ENCODE measurements around the gene GRK2. TPM values are rescaled to one million over a fixed set of nuclear protein-coding genes. Genes with fewer than 3 reads are reported as not detected.
"Not testable (repeated sequence)": the region's sequence is repeated elsewhere in the genome, so short reads cannot be mapped to it uniquely, and the experiment has no call there.

Gene GRK2
- polyA plus RNA-seq, 4 donors, result 45.6 to 65.0 (median 49.0) TPM

DNA sequence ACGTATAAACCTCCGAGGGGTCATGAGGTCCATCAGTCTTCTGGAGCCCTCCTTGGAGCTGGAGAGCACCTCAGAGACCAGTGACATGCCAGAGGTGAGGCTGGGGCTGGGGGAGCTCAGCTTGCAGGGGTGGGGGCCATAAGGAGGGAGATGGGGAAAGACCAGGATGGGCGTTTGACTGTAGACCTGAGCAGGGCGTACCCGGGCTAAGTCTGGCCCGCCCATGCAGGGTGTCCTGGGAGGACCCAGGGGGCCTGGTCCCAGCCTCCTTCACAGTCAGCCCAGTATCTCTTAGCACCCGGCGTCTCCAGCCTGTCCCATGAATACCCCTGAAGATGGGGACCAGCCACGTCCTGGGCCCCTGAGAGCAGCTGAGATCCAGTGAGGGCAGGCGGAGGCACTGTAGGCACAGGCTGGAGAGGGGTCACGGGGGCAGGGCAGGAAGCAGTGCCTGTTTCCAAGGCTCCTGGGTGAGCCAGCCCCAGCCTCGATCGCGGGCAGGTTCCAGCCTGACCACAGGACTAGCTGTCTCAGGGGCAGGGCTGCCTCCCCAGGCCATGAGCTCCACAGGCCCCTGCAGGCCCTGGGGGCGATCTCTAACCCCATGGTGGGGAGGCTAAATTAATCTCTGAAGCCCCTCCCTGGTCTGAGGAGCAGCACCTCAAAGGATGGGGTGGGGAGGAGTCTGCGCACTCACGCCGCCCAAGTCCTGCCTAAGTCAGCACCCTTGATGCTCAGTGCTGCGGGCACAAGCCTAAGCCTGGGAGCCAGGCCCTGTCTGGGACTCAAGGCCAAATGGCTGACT is 44.2 kb downstream of the GRK2 start:
- DNase-seq (ENCODE audit: low read depth in 4 of 4, low spot score in 3 of 4), result no peak

DNA sequence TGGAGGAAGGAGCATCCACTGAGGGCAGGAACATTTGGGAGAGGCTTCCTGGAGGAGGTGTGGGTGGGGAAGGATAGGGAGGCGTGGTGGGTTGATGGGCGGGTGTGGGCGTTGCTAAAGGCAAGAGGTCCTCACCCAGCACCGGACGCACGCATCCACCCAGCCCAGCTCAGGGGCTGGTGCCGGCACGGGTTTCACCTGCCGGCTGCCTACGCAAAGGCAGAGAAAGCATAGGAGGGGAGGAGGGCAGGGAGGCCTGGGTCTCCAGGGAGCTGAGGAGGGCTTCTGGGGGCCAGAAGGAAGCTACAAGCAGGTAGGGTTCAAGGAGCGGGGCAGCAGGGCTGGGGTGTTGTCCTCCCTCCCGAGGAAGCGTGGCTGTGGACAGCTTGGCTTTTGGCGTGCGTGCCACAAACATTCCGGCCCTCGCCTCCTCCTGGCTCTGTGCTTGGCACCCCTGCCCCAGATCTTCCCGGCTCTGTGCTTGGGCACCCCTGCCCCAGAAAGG is 44.8 kb downstream of the GRK2 start:
- no peak for DNase-seq (ENCODE audit: low read depth in 4 of 4, low spot score in 3 of 4)

DNA sequence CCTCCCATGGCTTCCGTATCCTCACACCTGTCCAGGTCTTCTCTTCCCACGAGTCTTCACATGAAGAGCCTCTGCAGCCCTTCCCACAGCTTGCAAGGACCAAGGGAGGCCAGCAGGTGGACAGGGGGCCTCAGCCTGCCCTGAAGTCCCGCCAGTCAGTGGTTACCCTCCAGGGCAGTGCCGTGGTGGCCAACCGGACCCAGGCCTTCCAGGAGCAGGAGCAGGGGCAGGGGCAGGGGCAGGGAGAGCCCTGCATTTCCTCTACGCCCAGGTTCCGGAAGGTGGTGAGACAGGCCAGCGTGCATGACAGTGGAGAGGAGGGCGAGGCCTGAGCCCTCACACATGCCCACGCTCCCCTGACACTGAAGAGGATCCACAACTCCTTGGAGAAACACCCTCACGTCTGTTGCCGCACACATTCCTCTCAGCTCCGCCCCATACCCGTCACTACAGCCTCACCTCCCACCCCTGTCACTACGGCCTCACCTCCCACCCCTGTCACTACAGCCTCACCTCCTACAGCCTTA is 45.3 kb downstream of the GRK2 start:
- DNase-seq (ENCODE audit: low read depth in 4 of 4, low spot score in 3 of 4), result no peak

DNA sequence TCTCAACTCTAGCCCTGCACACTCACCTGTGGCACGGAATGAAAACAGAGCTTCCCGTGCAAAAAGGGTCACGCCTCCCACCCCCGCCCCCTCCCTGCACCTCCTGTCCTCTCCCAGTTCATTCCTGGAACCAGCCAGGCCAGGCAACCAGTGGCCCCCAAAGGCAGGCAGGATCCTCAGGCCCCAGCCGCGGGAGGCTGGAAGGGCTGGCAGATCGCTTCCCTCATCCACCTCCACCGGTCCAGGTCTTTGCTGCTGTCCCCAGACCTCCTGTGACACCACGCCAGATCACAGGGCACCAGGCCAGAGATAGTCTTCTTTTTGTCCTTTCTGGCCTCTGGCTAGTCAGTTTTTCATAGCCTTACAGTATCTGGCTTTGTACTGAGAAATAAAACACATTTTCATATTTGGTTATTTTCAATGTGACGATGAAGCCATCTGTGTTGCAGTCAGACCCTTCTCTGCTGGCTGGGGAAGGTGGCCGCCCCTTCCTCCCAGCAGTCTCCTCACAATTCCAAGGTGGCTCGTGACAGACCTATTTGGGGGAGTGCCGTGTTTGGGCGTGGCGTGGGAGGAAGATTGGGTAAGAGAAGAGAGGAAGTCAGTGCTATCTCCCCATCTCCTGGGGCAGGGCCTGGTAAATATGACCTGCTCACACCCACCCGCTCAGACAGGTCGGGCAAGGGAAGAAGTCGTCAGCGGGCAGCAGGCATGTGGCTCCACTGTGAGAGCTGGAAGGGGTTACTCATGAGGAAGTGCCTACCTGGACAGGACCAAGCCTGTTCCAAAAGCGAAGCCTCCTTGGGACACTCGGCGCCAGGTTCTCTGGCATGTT is 46.1 kb downstream of the GRK2 start:
- no peak for DNase-seq (ENCODE audit: low read depth in 4 of 4, low spot score in 3 of 4)

DNA sequence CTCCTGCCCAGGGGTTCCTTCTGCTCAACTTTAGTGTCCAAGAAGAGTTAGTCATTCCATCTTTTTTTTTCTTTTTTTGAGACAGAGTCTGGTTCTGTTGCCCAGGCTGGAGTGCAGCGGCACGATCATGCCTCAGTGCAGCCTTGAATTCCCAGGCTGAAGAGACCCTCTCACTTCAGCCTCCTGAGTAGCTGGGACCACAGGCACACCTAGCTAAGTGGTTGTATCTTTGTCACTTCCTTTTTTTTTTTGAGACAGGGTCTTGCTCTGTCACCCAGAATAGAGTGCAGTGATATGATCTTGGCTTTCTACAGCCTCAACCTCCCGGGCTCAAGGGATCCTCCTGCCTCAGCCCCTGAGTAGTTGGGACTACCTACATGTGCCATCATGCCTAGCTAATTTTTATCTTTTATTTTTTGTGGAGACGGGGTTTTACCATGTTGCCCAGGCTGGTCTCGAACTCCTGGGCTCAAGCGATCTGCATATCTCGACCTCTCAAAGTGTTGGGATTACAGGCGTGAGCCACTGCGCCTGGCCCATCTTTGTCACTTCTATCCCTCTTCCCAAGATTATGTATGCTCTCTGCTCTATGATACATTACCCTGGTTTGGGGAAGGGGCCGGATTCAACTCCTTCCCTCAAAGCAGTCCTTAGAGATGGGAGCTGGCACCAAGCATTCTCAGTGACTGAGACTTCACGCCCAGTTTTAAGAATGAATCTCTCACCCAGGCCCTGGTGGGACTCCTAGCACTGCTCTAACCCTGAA is 47.0 kb downstream of the GRK2 start:
- no peak for DNase-seq (ENCODE audit: low read depth in 4 of 4, low spot score in 3 of 4)

DNA sequence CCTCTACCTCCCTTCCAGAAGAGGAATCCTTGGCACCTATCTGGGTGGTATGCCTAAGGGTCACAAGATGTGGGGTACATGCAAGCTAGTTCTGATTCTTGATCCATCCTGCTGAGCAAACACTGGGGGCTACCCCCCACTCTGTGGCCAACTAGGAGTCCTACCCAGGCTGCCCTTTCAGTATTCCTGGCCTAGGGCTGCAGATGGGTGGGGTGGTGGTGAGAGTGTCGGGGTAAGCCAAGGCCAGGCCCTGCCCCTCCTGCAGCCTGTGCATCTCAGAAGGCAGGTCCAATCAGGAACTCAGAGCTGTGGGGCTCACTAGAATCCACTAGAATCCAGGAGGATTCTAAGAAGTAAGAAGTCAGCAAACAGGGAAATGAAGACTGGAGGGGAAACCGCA is 47.9 kb downstream of the GRK2 start:
- DNase-seq (ENCODE audit: low read depth in 4 of 4, low spot score in 3 of 4), result no peak

DNA sequence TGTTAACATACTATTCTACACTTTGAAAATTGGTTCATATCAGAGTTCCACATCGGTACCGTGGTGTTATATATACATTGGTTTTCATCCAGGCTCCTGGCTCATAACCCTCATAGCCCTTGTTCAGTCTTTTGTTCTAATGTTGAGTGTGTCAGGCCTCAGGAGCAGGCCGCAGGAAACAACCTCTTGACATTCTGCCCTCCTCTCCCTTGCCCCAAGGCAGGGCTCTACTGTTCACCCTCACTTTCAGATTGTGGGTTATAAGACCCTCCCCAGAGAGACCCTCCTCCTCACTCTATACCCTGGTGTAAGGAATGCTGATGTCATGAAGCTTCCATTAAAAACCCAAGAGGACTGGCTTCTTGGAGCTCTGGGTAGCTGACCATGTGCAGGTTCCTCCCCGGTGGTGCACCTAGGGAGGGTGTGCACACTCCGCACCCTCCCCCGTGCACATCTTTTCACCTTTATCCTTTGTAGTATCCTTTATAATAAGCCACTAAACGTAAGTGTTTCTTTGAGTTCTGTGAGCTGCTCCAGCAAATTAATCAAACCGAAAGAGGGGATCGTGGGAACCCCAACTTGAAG is 49.1 kb downstream of the GRK2 start:
- no peak for DNase-seq (ENCODE audit: low read depth in 4 of 4, low spot score in 3 of 4)

DNA sequence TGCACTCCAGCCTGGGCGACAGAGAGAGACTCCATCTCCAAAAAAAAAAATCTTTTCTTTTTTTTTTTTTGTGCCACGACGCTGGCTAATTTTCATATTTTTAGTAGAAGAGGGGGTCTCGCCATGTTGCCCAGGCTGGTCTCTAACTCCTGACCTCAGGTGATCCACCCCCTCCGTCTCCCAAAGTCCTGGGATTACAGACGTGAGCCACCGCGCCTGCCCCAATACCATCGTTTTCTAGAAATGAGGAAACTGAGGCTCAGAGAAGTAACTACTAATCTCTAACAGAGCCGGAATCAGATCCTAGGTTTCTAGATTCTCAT is 50.6 kb downstream of the GRK2 start:
- no peak for DNase-seq (ENCODE audit: low read depth in 4 of 4, low spot score in 3 of 4)

DNA sequence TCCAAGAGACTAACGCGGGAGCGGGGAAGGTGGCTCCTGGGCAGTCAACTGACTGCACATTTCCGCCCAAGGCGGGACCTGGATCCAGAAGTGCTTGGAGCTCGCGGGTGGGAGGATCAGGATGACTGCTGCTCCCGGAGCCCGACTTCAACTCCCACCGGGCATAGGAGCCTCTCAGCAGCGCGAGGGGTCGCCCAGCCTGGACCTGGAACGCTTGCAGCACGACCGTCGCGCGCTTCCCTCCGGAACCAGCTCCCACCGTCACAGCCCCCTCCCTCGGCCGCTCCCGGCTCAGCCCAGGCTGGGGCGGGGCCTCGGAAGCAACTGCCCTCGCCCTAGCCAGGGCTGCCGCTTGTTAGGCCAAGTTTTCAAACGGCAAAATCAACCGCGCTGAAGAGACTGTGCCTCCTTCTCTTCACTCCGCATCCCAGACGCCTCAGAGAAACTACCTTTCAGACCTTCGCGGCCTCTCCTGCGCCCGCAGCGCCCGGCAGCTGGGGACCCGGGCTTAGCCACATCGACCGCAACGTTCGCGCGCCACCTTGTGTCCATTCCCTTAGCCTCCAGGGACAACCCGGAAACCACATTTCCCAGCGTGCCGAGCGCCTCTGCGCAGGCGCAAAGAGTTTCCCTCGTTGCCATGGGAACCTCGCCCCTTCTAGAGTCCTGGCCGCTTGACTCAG is 51.1 kb downstream of the GRK2 start:
- peak; percentile 96 to 98 (median 97) for DNase-seq (ENCODE audit: low read depth in 4 of 4, low spot score in 3 of 4)

DNA sequence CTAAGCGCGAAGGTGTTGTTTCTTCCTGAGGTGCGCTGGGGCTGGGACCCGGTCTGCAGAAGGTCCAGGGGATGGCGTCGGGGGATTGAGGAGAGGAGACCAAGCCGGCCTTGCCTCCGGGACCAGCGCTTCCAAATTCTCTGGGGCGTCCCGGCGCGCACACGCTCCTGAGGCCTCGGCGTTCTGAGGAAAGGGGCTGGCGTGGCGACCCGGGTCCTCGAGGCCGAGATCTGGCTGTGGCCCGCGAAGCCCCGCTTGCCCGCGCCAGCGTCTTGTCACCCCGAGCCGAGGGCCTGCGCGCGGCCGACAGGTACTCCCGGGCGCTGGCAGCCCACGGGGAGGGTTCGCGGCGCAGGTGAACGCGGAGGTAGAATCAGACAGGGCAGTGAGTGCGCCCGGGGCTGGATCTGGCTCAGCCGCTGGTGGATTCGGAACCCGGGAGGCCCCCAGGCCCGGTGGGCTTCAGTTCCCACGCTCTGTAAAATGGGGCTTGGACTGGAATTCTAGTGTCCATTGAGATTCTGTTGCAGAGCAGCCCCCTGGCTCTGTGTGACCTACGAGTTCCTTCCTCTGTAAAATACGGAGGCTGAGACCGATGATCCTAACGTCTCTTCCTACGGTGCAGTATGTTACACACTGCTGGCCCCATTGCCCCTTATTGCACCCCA is 51.7 kb downstream of the GRK2 start:
- no peak for DNase-seq (ENCODE audit: low read depth in 4 of 4, low spot score in 3 of 4)

DNA sequence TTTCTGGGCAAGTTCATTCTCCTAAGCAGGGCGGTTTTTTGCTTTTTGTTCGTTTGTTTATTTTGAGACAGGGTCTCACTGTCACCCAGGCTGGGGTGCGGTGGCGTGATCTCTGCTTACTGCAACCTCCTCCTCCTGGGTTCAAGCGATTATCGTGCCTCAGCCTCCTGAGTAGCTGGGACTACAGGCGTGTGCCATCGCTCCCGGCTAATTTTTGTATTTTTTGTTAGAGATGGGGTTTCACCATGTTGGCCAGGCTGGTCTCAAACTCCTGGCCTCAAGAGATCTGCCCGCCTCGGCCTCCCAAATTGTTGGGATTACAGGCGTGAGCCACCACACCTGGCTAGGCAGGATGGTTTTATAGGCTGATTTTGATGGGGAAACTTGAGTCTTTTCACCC is 52.6 kb downstream of the GRK2 start:
- DNase-seq (ENCODE audit: low read depth in 4 of 4, low spot score in 3 of 4), result not testable (repeated sequence)

DNA sequence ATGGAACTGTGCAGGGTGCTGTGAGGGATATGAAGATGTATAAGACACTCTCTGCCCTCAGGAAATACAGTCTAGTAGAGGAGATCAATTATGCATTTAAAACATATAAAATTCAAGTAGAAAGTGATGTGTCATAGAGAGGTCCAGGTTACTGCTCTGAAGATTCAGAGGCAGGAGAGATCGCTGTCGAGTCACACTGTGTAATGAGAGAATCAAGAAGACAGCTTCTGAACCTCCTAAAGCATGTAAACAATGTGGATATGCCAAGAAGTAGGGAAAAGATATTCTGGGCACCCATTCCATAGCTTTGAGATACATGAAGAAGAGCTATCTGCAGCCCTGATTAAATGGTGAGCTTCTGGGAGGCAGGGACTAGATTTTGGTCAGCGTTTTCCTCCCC is 53.7 kb downstream of the GRK2 start:
- no peak for DNase-seq (ENCODE audit: low read depth in 4 of 4, low spot score in 3 of 4)

DNA sequence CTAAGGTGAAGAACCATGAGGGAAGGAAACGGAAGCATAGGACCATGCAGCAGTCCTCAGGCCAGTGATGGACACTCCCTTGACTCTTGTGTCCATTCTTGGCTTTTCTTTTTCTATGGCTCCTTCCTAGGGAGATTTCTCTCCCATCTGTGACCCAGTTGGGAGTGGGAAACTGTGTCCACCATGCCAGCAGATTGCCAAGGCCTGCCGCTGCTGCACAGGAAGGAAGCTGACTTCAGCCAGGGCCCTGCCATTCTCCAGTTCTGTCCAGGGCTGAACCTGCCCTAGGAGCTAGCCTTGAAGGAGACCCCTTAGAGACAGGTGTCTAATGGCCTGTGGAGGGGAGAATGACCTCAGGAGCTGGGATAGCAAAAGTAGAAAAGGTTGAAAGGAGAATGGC is 54.4 kb downstream of the GRK2 start:
- no peak for DNase-seq (ENCODE audit: low read depth in 4 of 4, low spot score in 3 of 4)

DNA sequence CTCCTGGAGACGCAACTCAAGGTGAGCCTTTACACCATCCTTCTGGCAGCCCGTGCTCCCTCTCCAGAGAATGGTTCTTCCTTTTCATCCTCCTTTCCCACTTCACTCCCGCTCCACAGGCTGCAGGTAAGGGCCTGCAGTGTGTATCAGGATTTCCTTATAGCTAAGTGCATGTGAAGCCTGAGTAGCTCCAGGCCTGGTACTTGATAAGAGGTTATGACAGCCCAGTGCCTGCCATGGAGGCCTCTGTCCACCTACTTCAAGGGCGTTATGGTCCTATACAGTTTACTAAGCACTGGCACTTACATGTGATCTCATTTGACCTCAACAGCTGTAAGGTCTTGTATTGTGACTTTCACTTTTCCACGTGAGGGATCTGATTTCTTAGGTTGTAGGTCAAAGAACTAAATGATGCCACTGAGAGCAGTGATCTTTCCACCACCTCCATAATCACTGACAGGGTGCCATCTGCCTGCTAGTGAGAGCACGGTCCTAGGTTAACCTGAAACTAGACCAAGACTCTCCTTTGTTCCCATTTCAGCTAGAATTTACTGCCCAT is 55.1 kb downstream of the GRK2 start:
- DNase-seq (ENCODE audit: low read depth in 4 of 4, low spot score in 3 of 4), result no peak

DNA sequence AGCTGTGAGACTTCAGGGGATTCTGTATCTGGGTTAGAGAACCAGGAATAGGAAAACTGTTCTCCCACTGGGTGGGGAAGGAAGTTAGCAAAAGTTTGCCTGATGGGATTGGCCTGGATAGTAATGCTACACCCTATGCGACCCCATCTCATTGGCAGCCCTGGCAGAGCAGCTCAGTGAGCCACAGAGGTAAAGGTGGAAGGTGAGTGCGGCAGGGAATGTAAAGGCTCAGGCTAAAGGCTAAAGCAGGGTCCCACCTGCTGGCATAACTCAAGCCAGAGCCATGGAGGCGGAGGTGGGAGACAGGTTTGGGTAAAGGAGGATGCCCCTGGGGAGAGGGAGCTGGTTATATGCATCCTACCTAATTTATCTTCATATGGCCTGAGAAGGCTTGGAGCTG is 55.8 kb downstream of the GRK2 start:
- DNase-seq (ENCODE audit: low read depth in 4 of 4, low spot score in 3 of 4), result no peak

DNA sequence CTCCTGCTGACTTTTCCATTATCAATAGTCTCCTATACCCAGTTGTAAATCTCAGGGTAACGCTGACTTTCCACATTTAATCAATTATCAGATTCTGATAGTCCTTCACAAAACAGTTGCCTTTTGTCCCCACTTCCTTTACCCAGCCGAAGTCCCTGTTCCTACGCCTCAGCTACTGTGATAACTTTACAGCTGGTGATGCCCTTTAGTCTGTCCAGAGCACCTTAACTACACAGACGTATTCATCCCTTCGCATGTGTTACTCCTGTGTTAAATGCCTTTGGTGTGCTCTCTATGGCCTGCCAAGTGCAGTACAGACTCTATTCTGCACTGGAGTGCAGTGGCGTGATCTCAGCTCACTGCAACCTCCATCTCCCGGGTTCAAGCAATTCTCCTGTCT is 57.3 kb downstream of the GRK2 start:
- no peak for DNase-seq (ENCODE audit: low read depth in 4 of 4, low spot score in 3 of 4)

DNA sequence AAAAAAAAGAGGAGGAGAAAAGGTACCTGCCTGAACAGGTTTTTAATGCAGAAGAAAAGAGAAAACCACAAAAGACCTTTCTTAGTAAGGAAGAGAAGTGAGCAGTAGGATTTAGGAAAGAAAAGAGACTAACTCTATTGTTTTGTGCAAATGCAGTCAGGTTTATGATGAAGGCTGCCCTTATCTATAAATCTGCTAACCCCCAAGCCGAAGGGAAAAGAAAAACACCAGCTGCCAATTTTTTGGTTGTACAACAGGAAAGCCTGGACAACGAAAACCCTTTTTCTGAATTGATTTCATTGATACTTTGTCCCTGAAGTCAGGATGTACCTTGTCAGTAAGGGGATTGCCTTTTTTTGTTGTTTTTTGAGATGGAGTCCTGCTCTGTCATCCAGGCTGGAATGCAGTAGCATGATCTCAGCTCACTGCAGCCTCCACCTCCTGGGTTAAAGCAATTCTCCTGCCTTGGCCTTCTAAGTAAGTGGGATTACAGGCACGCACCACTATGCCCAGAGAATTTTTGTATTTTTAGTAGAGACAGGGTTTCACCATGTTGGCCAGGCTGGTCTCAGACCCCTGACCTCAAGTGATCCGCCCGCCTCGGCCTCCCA is 65.9 kb downstream of the GRK2 start:
- no peak for DNase-seq (ENCODE audit: low read depth in 4 of 4, low spot score in 3 of 4)
